ENCODE measurements around the gene CCL23. TPM values are rescaled to one million over a fixed set of nuclear protein-coding genes. Genes with fewer than 3 reads are reported as not detected.

CCL23 gene
- total and polyA plus RNA-seq, 8 donors, result 1.4 to 4.8 TPM; not detected in 6

- intact Hi-C loops (cut with DNase I; ENCODE audit: low total_unique reads), result no loop called here
- no peaks in the 10 kb centered on the region for H3K4me1 ChIP-seq
- H3K27ac ChIP-seq, result no peak within 1 kb of the TSS
- no peaks in the 10 kb centered on the region for H3K9me3 ChIP-seq
- no peak for DNase-seq
- H3K4me3 ChIP-seq, result no peak within 1 kb of the TSS
- 91 to 95% (median 93%) methylated on average over 12 of the region's 12 CpGs for WGBS, 5 donors
- no peak for TF ChIP-seq EP300 (IDR thresholded peaks at IDR 0.05)
- no peak for TF ChIP-seq POLR2A (IDR thresholded peaks at IDR 0.05)
- no peak for TF ChIP-seq CTCF (IDR thresholded peaks at IDR 0.05)
- no peak for TF ChIP-seq POLR2AphosphoS5 (IDR thresholded peaks at IDR 0.05)
- H3K27me3 ChIP-seq, result no peaks in the 10 kb centered on the region
- H3K36me3 ChIP-seq, result no peaks in the 10 kb centered on the region
These were observed 36.5 kb downstream of the CCL23 start, which contains the start of gene CCL16 for GRCh38 chr17:35981246-35981645. TSS of gene CCL16 (minus strand) at chr17:35981497. CDS start at chr17:35981420, 77 bp downstream.

GRCh38 chr17:35978346-35978745 is 39.4 kb downstream of the CCL23 start:
- WGBS, 5 donors, result 77 to 95% (median 82%) methylated on average over 2 to 3 of the region's 3 CpGs
- TF ChIP-seq POLR2A (IDR thresholded peaks at IDR 0.05) (no peak), CTCF (IDR thresholded peaks at IDR 0.05) (no peak)
- H3K27ac ChIP-seq, result no peak overlapping the region
- peaks cover 4 to 7% (median 6%) of the 10 kb centered on the region in 4 donors for H3K4me1 ChIP-seq
- DNase-seq, result no peak
- no peaks in the 10 kb centered on the region for H3K27me3 ChIP-seq
- intact Hi-C loops (cut with DNase I; ENCODE audit: low total_unique reads), result loop anchor here (10.0 kb wide), 2 partner anchors 96 to 166 kb away; no protein-coding TSS in a partner anchor
- H3K4me3 ChIP-seq, result no peak overlapping the region
- H3K9me3 ChIP-seq, result no peaks in the 10 kb centered on the region
- H3K36me3 ChIP-seq, result no peaks in the 10 kb centered on the region

GRCh38 chr17:35977509-35977908 is 40.3 kb downstream of the CCL23 start:
- no peak for DNase-seq
- intact Hi-C loops (cut with DNase I; ENCODE audit: low total_unique reads), result loop anchor here (10.0 kb wide), 2 partner anchors 97 to 167 kb away; no protein-coding TSS in a partner anchor
- TF ChIP-seq EP300 (IDR thresholded peaks at IDR 0.05), result no peak
- TF ChIP-seq POLR2A (IDR thresholded peaks at IDR 0.05), result no peak
- no peak for TF ChIP-seq POLR2AphosphoS5 (IDR thresholded peaks at IDR 0.05)
- no peak for TF ChIP-seq CTCF (IDR thresholded peaks at IDR 0.05)
- Histone ChIP-seq H3K4me3 (no peak overlapping the region), H3K4me1 (peaks cover 4 to 15% (median 11%) of the 10 kb centered on the region in 4 donors), H3K27me3 (no peaks in the 10 kb centered on the region), H3K27ac (no peak overlapping the region), H3K36me3 (no peaks in the 10 kb centered on the region), H3K9me3 (no peaks in the 10 kb centered on the region)
- 91 to 95% (median 94%) methylated on average over 7 of the region's 7 CpGs for WGBS, 5 donors

DNA sequence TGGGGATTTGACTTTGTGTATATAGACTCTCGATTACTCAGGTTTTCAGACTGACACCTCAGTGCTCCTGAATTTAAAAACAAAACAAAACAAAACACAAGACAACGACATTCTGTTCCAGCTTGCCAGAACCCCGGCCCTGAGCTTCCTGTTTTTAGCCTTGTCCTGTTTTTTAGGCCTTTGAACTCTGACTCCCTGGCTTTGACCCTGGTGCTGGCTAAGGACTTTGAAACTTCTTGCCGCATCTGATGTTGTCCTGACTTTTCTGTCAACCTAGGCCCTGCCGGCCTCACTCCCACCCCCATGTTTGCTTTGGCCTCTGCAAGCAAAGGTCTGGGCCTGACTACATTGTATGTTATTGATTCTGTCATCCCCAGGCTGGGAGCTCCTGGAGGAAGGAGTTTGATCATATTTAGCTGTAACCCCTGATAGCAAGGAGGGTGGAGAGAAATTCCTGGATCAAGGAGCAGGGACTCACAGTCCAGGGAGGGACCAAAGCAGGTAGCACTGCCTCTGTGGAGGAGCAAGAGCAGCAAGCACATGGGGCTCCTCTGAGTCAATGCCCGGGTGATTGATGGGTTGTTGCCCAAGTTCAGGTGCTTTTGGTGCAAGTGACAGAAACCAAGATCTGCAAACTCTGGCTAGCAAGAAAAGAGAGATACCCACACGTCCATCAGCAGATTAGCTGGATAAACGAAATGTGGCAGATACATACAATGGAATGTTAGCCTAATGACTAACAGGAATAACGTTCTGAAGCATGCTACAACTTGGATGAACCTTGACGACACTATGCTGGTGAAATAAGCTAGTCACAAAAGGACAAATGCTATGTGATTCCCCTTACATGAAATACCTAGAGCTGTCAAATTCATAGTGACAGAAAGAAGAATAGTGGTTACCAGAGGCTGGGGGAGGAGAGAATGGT is 44.2 kb downstream of the CCL23 start:
- peak overlapping the region in 1 of 5 donors; percentile 35 for H3K27ac ChIP-seq
- intact Hi-C loops (cut with DNase I; ENCODE audit: low total_unique reads), result loop anchor here (10.0 kb wide), 2 partner anchors 101 to 171 kb away; no protein-coding TSS in a partner anchor
- peak in 1 of 2 donors; percentile 50 for DNase-seq

More for the DNA sequence above, 44.2 kb downstream of the CCL23 start:
- H3K4me3 ChIP-seq, result no peak overlapping the region
- 32 to 47% (median 42%) methylated on average over 10 of the region's 10 CpGs for WGBS, 5 donors
- H3K36me3 ChIP-seq, result no peaks in the 10 kb centered on the region
- H3K9me3 ChIP-seq, result no peaks in the 10 kb centered on the region
- H3K27me3 ChIP-seq, result no peaks in the 10 kb centered on the region
- peaks cover 4 to 15% (median 11%) of the 10 kb centered on the region in 4 donors for H3K4me1 ChIP-seq
- TF ChIP-seq POLR2AphosphoS5 (IDR thresholded peaks at IDR 0.05) (no peak), POLR2A (IDR thresholded peaks at IDR 0.05) (no peak), EP300 (IDR thresholded peaks at IDR 0.05) (no peak), CTCF (IDR thresholded peaks at IDR 0.05) (no peak)

Data from stomach (tissue), 9 donors.